ENCODE measurements around the gene DLL4. TPM values are rescaled to one million over a fixed set of nuclear protein-coding genes. Genes with fewer than 3 reads are reported as not detected.

The DLL4 gene
- total RNA-seq, 1 experiment from 2014 or later: 1.5 TPM

- TF ChIP-seq ATF3 (IDR thresholded peaks at IDR 0.05) (no peak), EGR1 (IDR thresholded peaks at IDR 0.05; ENCODE audit: low read depth) (no peak), CBX3 (IDR thresholded peaks at IDR 0.05; ENCODE audit: low read depth) (no peak), ZNF274 (IDR thresholded peaks at IDR 0.05; ENCODE audit: low read depth, low read length) (no peak), REST (IDR thresholded peaks at IDR 0.05; ENCODE audit: low read depth) (no peak), ZFX (IDR thresholded peaks at IDR 0.05) (no peak), CEBPB (IDR thresholded peaks at IDR 0.05; ENCODE audit: low read depth) (no peak)
- Histone ChIP-seq H3K9me2 (ENCODE audit: insufficient read depth) (no peaks in the 10 kb centered on the region), H3K4me2 (ENCODE audit: low read length) (no peak overlapping the region), H3K9me3 (ENCODE audit: control insufficient read depth in 1 of 2, insufficient read depth in 1 of 2, low read depth in 1 of 2, low read length in 2 of 2) (no peaks in the 10 kb centered on the region), H3K79me2 (ENCODE audit: insufficient read depth, low read length) (no peaks in the 10 kb centered on the region), H3K4me1 (ENCODE audit: control insufficient read depth in 1 of 2, insufficient read depth in 2 of 2, low read length in 2 of 2) (peaks cover 10% of the 10 kb centered on the region in 2 experiments; a peak in 3 of 4 replicates), H2AFZ (ENCODE audit: low read depth, low read length, poor library complexity, severe bottlenecking) (no peak overlapping the region), H4K20me1 (ENCODE audit: insufficient read depth) (no peaks in the 10 kb centered on the region), H3K9ac (ENCODE audit: low read length) (no peak overlapping the region), H3K27ac (ENCODE audit: low read depth, low read length) (no peak overlapping the region; the same call in 1 of the 2 replicates), H3K27me3 (ENCODE audit: insufficient read depth, low read length) (no peaks in the 10 kb centered on the region), H3K36me3 (ENCODE audit: control insufficient read depth in 1 of 2, insufficient read depth in 2 of 2, low read length in 2 of 2) (no peaks in the 10 kb centered on the region), H3K4me3 (replicated peaks in 1 of 2; ENCODE audit: low read depth in 1 of 2, low read length in 2 of 2) (no peak overlapping the region)
- no TSS peak for BruUV-seq (replicated peaks)
- ChIA-PET POLR2A (no interaction called here), CTCF (no interaction called here), RAD21 (ENCODE audit: low non-redundant PET in 1 of 2, low total read pairs in 2 of 2, uncharacterized antibody in 2 of 2, unreplicated experiment in 2 of 2) (no interaction called here)
- intact Hi-C loops (cut with micrococcal nuclease): loop anchor here (10.0 kb wide), 1 partner anchor 248 kb away; no protein-coding TSS in a partner anchor
- ATAC-seq: no peak
- no peak for DNase-seq (ENCODE audit: low read depth, low spot score)
These were observed 7.8 kb downstream of the DLL4 start for GRCh38 chr15:40936709-40937666.

Measured in HCT116 (cell line).